PFSK-1 (cell line): ENCODE results near the gene STON2.

Experiments
- FOXP2 ChIP-seq: optimal IDR thresholded peaks from 2 replicates; pipeline ENCODE3; 2011; ENCODE audit warnings: borderline replicate concordance, control low read depth, inconsistent platforms; ENCODE audit not compliant: insufficient read depth; ENCODE audit errors: extremely low read length, extremely low read depth
- POLR2AphosphoS5 ChIP-seq: IDR thresholded peaks from 2 replicates; pipeline ENCODE4 v1.6.1; 2012; ENCODE audit warnings: low read depth, mild to moderate bottlenecking, control low read depth, low read length, moderate library complexity
- SIN3A ChIP-seq: IDR thresholded peaks from 2 replicates; pipeline ENCODE4 v1.6.1; 2012; ENCODE audit warnings: mild to moderate bottlenecking, low read length, moderate library complexity, borderline replicate concordance; ENCODE audit not compliant: insufficient read depth
- TAF1 ChIP-seq: IDR thresholded peaks from 2 replicates; pipeline ENCODE4 v1.6.1; 2012; ENCODE audit warnings: low read length, control low read depth, borderline replicate concordance; ENCODE audit not compliant: insufficient read depth
- TF ChIP-seq, protein P1 (sequence below), 2 experiments: IDR thresholded peaks; 2 replicates each; pipeline versions ENCODE4 v1.6.1 to v1.8.0; 2011 to 2012; ENCODE audit warnings: low read depth in 2 of 2, low read length in 2 of 2, control low read depth in 1 of 2, inconsistent platforms in 1 of 2, mild to moderate bottlenecking in 1 of 2, moderate library complexity in 1 of 2; ENCODE audit not compliant: insufficient read depth in 1 of 2

DNA sequence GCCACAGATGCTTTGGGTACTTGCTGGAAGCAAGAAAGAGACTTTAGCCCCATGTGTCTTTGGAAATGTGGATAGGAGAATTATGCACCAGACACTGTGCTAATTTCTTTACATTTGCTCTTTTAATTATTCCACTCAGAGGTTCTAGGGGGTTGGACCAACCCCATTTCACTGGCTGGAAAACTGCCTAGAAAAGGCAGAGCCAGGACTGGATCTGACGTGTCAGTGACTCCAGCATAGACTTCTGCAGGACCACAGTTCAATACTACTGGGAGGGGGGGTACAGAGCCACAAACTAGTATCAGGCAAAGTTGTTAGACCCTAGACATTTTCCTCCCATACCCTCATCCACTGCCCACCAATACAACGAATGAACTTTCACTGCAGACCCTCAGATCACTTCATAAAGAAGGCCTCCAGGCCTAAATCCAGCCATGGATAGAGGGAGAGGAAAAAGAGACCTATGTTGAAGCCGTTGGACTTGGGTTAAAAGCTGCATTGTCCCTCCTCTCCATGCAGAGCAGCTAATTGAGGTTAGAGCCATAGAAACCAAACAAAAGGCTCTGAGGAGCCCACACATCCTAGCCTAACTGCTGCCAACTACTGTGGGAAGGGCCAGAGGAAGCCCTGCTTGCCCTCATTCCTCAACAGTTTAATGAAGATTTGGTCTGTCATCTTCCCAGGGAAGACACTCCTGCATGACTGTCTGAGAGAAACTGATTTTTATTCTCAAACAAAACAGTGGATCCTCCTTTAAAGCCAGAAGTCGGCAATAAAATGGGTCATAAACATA, 68.7 kb downstream of the STON2 start:
- TF ChIP-seq TAF1 = no peak
- no peak for TF ChIP-seq POLR2AphosphoS5
- TF ChIP-seq, protein P1, sequence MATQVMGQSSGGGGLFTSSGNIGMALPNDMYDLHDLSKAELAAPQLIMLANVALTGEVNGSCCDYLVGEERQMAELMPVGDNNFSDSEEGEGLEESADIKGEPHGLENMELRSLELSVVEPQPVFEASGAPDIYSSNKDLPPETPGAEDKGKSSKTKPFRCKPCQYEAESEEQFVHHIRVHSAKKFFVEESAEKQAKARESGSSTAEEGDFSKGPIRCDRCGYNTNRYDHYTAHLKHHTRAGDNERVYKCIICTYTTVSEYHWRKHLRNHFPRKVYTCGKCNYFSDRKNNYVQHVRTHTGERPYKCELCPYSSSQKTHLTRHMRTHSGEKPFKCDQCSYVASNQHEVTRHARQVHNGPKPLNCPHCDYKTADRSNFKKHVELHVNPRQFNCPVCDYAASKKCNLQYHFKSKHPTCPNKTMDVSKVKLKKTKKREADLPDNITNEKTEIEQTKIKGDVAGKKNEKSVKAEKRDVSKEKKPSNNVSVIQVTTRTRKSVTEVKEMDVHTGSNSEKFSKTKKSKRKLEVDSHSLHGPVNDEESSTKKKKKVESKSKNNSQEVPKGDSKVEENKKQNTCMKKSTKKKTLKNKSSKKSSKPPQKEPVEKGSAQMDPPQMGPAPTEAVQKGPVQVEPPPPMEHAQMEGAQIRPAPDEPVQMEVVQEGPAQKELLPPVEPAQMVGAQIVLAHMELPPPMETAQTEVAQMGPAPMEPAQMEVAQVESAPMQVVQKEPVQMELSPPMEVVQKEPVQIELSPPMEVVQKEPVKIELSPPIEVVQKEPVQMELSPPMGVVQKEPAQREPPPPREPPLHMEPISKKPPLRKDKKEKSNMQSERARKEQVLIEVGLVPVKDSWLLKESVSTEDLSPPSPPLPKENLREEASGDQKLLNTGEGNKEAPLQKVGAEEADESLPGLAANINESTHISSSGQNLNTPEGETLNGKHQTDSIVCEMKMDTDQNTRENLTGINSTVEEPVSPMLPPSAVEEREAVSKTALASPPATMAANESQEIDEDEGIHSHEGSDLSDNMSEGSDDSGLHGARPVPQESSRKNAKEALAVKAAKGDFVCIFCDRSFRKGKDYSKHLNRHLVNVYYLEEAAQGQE (IDR thresholded peaks at IDR 0.05; ENCODE audit: insufficient read depth in 1 of 2, low read depth in 2 of 2, low read length in 2 of 2) = no peak
- no peak for TF ChIP-seq SIN3A
- no peak for TF ChIP-seq FOXP2
